GM18909 (cell line): ENCODE results near the gene FGD3.
A peak's percentile ranks its signal among the peaks of the same experiment; 100 is the strongest.

ENCODE experiments used
- ATAC-seq: cut with Tn5 transposase; IDR thresholded peaks from one replicate; pipeline ENCODE4 v1.9.1; 2021; ENCODE audit warnings: mild to moderate bottlenecking; ENCODE audit not compliant: unreplicated experiment, poor library complexity

Gene FGD3

GRCh38 chr9:93048566-93049448 lies 101.5 kb downstream of the FGD3 start:
- no peak for ATAC-seq

GRCh38 chr9:93049491-93049890 lies 102.2 kb downstream of the FGD3 start:
- no peak for ATAC-seq

DNA sequence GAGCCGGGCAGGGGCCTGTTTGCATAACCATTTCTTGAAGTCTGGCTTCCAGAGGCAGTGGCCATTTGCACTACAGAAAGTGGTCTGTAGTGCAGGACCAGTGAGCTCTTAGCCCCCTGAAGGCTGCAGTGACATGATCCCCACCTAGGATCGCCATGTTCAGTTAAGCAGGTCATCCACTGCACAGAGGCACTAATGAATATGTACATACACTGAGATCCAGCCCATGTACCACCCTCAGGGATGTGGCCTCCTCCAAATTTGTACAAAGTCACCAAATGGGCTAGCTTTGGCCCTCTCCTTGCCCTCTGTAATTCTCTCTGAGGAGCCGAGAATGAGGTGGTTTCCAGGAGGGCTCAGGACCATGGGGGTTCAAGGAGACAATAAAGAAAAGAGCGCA lies 102.9 kb downstream of the FGD3 start:
- no peak for ATAC-seq

- no peak for ATAC-seq
These were observed 104.4 kb downstream of the FGD3 start for GRCh38 chr9:93051680-93052089.

DNA sequence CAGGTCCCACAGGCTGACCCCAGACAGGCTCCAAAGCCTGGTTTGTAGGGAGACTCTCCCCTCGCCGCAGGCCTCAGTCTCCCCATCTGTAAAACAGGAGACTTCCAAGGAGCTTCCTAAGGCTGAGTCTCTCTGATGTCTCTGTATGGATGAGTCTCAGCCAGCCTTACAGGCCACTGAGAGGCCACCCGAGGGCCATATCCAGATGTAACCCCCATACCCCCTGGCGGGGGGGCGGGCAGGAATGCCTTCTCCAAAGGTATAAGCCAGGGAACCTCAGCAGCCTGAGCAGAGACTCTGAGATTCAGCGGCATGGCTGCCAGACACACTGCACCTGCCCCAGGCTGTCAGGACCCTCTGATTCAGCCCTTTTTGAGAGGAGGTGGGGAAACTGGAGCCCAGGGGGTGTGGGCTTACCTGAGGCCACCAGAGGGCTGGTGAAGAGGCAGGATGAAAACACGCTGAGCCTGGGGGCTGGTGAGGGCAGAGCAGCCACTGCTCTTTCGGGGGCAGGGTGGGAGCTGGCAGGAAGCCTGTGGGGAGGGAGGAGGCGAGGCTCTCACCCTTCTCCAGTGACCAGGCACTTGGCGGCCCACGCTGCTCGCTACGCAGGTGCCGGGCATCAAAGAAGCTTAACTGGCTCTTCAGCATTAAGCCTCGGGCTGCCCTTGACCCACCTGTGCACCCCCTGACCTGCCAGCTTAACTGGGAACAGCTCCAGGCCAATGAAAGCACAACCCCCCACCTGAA lies 105.6 kb downstream of the FGD3 start:
- ATAC-seq: no peak

DNA sequence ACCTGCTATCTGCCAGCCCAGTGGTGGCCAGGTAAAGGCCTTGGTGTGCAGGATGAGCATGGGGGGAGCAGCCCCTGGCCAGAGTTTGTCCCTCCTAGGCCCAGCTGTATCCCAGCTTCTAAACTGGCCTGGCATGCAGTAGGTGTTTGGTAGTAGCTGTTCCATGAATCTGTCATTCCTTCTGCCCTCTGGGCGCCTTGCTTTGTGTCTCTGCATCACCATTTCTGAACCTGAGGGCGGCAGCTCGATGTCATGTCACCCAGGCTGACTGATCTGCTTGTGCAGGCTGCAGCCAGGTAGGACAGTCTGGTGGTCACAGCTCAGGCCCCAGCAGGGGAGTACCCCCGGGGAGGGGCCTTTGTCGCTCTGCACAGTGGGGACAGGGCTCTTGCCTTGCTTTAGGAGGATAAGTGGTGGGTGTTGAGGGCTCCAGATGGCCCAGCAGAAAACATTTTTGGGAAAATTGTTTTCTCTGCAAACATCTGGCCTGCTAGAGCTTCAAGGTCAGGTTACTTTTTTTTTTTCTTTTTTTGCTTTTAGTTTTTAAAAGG lies 106.5 kb downstream of the FGD3 start:
- no peak for ATAC-seq

DNA sequence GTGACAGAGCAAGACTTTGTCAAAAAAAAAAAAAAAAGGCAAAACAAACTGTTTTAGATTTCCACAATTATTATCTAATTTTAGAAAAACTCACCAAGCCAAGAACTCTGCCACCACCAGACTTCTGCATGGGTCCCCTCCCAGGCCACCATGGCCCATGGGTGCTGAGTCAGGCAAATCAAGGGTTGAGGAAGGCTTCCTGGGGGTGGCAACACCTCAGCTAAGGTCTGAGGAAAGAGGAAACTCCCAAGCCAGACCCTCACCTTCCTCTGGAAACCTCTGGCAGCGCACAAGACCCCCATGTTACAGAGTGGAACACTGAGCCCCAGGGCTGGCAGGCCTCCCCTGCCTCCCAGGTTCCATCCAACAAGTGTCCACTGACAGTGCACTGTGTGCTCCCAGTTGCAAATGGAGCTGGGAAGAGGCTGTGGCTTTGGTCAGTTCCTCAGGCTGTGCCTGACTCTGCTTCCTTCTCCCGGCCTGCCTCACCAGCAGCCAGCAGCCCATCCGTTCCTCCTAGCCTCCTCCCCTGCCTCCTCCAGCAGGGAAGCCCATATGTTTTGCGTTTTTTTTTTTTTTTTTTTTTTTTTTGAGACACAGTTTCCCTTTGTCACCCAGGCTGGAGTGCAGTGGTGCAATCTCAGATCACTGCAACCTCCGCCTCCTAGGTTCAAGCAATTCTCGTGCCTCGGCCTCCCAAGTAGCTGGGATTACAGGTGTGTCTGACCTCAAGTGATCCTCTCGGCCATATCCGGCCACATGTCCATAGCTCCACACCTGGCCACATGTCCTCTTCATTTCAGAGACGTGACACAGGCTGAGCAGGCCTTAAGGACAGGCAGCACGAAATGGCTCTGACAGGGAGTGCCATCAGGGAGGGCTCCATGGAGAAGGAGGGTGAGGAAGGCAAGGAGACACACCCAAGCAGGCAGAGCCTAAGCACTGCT lies 107.7 kb downstream of the FGD3 start:
- ATAC-seq: no peak

DNA sequence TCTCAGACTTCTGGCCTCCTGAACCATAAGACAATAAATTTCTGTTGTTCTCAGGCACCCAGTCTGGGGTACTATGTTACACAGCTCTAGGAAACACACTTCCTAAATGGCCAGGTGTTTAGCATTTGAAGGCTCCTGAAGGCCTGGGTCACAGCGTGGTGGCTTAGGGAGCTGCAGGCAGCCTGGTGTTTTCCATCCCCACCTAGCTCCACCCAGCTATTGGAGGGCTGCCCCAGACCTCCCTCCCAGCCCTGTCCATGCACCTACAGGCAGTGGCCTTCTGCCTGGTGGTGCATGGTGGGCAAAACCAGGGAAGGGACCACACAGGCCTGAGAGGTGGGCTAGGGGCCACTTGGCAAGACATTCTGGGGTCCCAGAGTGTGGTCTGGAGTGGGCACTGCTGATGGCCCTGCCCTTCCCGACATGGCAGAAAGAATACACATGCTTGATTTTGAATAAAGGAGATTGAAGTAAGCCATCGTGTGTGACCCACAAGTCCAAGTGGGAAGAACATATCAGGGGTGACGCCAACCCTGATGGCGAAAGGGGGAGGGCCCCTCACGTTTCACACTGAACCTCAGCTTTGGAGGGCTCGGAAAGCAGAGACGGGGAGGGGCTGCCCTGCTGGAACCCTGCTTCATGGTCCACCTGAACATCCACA lies 109.8 kb downstream of the FGD3 start:
- no peak for ATAC-seq

- peak; percentile 27 for ATAC-seq
These were observed 110.5 kb downstream of the FGD3 start for GRCh38 chr9:93057703-93058354.

- ATAC-seq: peak; percentile 53
These were observed 111.2 kb downstream of the FGD3 start, which contains the start of gene SUSD3 for GRCh38 chr9:93058355-93059010. SUSD3 (plus strand) TSS chr9:93058701; CDS start chr9:93058743, 42 bp downstream.

DNA sequence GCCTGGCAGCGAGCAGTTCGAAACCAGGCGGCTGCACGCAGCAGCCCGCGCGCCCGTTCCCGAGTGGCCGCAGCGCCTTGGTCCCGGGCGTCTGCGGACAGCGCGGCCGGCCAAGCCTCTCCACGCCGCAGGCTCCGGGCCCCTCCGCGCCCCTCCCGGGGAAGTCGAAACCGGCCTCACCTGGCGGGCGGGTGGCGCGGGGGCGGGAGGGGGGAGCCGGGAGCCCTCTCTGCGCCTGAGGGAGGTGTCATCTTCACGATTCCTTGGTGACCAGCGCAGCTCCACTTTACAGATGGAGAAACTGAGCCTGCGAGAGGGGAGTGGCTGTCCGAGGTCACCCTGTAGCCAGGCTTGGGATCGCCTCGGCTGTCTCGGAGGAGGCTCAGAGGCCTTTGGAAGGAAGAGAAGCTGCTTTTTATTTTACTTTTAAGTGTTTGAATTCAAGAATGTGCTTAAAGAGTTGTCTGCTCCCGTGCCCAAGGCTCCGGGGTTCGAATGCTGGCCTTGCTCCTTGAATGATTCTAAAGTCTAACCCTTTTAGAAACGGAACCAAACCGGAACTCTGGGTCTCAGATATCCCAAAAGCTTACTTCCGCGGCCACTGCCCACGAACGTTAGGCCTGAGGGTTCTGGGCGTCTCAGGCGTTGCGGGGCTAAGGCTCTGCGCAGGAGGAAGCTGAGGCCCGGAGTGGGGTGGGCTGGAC lies 111.8 kb downstream of the FGD3 start:
- peak; percentile 12 for ATAC-seq

DNA sequence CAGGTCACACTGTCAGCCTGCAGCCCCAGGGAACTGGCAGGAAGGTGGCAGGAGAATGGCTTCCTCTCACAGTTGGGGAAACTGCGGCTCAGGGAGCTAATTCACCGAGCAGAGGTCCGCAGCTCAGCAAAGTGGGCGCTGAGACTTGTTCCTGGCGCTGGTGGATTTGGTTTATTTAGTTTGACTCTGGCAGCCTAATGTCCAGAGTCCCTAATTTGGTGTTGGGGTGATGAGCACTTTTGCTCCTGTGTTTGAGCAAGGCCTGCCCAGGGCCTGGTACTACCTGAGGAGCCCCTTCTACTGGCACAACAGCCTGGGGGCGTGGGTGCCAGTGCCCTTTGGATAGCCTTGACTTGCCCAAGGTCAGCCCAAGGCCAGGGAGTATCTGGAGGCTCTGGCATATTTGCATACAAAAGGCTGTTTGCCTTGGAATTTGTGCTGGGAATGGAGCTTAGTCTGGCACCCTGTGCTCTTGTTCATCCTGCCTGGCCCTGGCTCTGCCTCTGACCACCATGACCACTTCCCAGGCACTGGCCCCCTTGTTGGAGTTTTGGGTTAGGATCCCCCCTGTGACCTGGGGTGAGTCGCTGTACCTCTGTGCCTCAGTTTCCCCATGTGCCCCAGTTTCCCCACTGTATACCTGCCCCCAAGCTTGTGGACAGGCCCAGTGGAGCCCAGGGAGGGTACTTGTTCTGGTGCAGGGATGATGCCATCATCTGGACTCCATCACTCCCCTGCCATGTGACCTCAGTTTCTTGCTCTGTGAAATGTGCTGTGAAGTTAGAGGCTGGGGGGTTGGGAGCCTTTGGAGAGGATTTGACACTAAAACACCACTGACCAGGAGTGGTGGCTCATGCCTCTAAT lies 112.6 kb downstream of the FGD3 start:
- ATAC-seq: no peak

- no peak for ATAC-seq
These were observed 113.5 kb downstream of the FGD3 start for GRCh38 chr9:93060746-93061259.

- no peak for ATAC-seq
These were observed 114.0 kb downstream of the FGD3 start for GRCh38 chr9:93061260-93061751.

GRCh38 chr9:93061791-93062763 lies 114.8 kb downstream of the FGD3 start:
- peak; percentile 39 for ATAC-seq
